HFF-Myc (cell line): Measurements from ENCODE around the gene PTPRN2.

Experiments used
- DNase-seq: peaks from one replicate; pipeline ENCODE4 v3.0.0-alpha.2; 2011; ENCODE audit warnings: low read depth; ENCODE audit errors: extremely low read depth
- H3K4me3 ChIP-seq: replicated peaks from 2 replicates; pipeline ENCODE4 v1.5.1; 2011; ENCODE audit warnings: low read depth, mild to moderate bottlenecking, control low read depth, low read length
- CTCF ChIP-seq: IDR thresholded peaks from 2 replicates; pipeline ENCODE4 v1.5.1; 2012; ENCODE audit warnings: mild to moderate bottlenecking, low read depth, low read length, control low read depth; ENCODE audit errors: missing control alignments

PTPRN2 gene

DNA sequence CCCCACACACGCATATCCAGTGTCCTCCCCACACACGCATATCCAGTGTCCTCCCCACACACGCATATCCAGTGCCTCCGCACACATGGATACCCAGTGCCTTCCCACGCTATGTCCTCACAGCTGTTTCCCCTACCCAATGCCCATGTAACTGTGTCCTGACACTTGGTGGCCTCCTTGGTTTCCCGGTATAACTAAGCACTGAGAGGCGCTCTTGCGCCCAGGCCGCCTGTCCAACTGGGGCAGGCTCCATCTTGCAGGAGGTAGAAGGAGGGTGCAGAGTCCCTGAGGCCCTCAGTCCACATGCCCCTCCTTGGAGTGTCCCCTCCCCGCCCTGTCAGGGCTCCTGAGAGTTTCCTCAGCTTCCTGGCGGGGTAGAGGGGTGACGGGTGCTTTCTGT is 715.2 kb downstream of the PTPRN2 start:
- DNase-seq: no peak
- TF ChIP-seq CTCF: no peak
- no peak overlapping the region for H3K4me3 ChIP-seq

DNA sequence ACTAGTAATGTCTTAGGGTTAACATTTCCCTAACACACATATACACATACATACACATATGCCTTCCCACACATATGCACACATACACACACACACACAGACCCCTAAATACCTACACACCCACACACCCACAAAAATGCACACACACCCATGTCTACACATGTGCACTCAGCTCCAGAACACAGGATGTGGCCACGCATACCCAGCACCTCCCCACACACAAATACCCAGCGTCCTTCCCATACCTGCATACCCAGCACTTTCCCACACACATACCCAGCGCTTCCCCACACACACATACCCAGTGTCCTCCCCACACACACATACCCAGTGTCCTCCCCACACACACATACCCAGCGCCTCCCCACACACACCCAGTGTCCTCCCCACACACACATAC is 715.9 kb downstream of the PTPRN2 start:
- DNase-seq: no peak
- no peak for TF ChIP-seq CTCF

DNA sequence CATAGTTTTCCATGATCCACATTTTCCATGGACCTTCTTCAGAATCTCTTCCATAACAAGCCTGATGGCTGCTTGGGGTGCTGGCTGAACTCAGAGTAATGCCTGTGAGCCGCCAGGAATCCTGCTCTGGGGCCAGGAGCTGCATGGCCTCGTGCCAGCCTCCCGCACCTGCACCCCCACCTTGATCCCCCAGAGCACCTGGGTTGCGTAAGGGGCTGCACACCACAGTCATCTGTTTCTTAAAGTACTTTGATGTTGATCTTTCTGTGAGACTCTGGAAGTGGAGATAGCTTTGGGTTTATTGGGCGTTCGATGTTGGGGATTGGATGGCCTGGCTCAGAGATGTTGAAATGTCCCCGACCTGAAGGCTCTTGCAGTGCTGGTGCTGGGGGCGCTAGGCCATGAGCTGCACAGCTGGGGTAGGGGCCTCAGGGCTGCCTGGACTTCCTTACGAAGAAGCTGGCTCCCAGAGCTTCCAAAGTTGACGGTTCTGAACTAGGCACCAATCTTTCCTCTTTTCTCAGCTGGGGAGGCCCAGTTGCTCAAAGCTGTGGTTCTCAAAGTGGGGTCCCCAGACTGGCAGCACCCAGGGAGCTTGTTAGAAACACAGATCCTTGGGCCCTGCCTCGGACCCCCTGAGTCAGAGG is 716.9 kb downstream of the PTPRN2 start:
- no peak overlapping the region for H3K4me3 ChIP-seq
- DNase-seq: no peak
- TF ChIP-seq CTCF: no peak

More for the DNA sequence above, 715.9 kb downstream of the PTPRN2 start:
- H3K4me3 ChIP-seq: no peak overlapping the region

DNA sequence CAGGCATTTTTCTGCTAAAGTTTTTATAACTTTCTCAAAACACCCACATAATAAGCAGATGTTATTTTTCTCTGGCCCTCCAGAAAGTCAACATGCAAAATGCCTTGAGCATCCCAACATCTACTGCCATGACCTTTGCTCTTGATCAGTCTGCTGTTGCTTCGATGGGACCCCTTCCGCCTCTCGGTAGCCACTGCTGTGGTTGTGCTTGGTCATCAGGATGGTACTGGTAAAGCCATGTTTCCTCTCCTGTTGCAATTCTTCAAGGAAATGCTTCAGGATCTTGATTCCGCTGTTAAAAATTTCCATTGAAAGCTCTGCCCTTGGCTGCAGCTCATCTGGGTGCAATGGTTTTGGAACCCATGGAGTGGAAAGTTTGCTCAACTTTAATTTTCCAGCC is 717.8 kb downstream of the PTPRN2 start:
- TF ChIP-seq CTCF: no peak
- no peak overlapping the region for H3K4me3 ChIP-seq
- no peak for DNase-seq

GRCh38 chr7:157867685-157868305 is 719.8 kb downstream of the PTPRN2 start:
- no peak for DNase-seq
- no peak for TF ChIP-seq CTCF
- H3K4me3 ChIP-seq: no peak overlapping the region

DNA sequence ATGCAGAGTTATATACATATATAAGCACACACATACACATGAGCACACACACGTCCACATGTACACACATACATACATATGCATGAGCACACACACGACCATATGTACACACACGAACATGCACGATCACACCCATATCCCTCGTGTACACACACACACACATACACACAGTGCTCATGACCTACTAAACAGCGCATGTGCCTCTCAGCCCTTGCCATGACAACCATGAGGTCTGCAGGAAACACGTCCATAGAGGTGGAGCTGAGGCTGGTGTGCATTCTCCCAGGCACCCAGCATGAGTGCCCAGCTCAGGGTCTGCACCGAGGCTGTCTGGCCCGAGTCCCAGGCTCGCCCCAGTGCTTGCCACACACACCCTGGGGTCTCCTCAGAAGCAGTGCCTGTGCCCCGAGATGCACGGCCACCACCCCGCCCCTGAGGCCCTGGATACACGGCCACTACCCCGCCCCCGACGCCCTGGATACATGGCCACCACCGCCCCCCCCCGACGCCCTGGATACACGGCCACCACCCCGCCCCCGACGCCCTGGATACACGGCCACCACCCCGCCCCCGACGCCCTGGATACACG is 721.2 kb downstream of the PTPRN2 start:
- DNase-seq: no peak
- no peak overlapping the region for H3K4me3 ChIP-seq
- TF ChIP-seq CTCF: no peak
